Transverse colon (tissue), 4 donors: ENCODE measurements around the gene SF3A2. TPM values are rescaled to one million over a fixed set of nuclear protein-coding genes. Genes with fewer than 3 reads are reported as not detected.
"Not testable (repeated sequence)": the region's sequence is repeated elsewhere in the genome, so short reads cannot be mapped to it uniquely, and the experiment has no call there.

Experiments used
- DNase-seq: peaks from one replicate; pipeline ENCODE4 v3.0.0-alpha.2; 2019
- H3K27ac ChIP-seq, 4 donors: fragments of 200-600 bp; sonication (generic); 2 replicates each; pipeline ENCODE4 v1.5.1; 2016 to 2018; ENCODE audit warnings: inconsistent platforms in 4 of 4
- H3K27me3 ChIP-seq: fragments of 200-600 bp; sonication (generic); 2 replicates; pipeline ENCODE4 v1.5.1; 2017; ENCODE audit warnings: inconsistent platforms
- H3K36me3 ChIP-seq, 4 donors: fragments of 200-600 bp; sonication (generic); 2 replicates each; pipeline ENCODE4 v1.5.1; 2017 to 2019; ENCODE audit warnings: inconsistent platforms in 4 of 4
- H3K4me1 ChIP-seq, 4 donors: fragments of 200-600 bp; sonication (generic); 2 replicates each; pipeline ENCODE4 v1.5.1; 2017 to 2020; ENCODE audit warnings: inconsistent platforms in 4 of 4
- H3K4me3 ChIP-seq, 4 donors: fragments of 200-600 bp; sonication (generic); 1 replicate in 1 of 4; 2 replicates in 3 of 4; pipeline versions ENCODE4 v1.5.1 to v1.6.1; 2017 to 2019; ENCODE audit warnings: inconsistent platforms in 4 of 4
- H3K9me3 ChIP-seq, 2 donors: fragments of 200-600 bp; sonication (generic); 2 replicates each; pipeline ENCODE4 v1.5.1; 2017 to 2019; ENCODE audit warnings: inconsistent platforms in 2 of 2
- EP300 ChIP-seq: sonication (generic); formaldehyde crosslinking; IDR thresholded peaks from one replicate; pipeline ENCODE4 v1.6.1; 2017; ENCODE audit warnings: antibody characterized with exemption, low read depth
- POLR2A ChIP-seq: fragments of 450-650 bp; IDR thresholded peaks from one replicate; pipeline ENCODE4 v1.6.1; 2016; ENCODE audit warnings: antibody characterized with exemption, mild to moderate bottlenecking, moderate library complexity
- POLR2AphosphoS5 ChIP-seq, 3 donors: sonication (generic); formaldehyde crosslinking; IDR thresholded peaks; one replicate each; pipeline ENCODE4 v1.6.1; 2016; ENCODE audit warnings: antibody characterized with exemption in 3 of 3
- WGBS, 2 donors: methylation state at CpG; one replicate each; pipeline ENCODE4 v1.1.5; 2018; ENCODE audit warnings: low coverage in 1 of 2; 5-methylcytosine and 5-hydroxymethylcytosine counted together
- in situ Hi-C, 4 donors: fragments of 200-750 bp; cut with MboI; loops; one replicate each; pipeline versions ENCODE4 v1.15.0 to v1.15.1; 2017; ENCODE audit warnings: low sequenced_read_pairs in 3 of 4, low pct_ligation_motif_present in 1 of 4, low pct_unique_long_range_greater_than_20kb in 1 of 4
- intact Hi-C: fragments of 100-400 bp; cut with DNase I; formaldehyde crosslinking; loops from one replicate; pipeline ENCODE4 v1.15.1; 2023; ENCODE audit warnings: low total_unique reads
- total RNA-seq, 4 donors: library from RNA; depleted of rRNA; stranded (reverse); fragments of >200 nt; gene quantifications; one replicate each; pipeline ENCODE4 v1.1.0, GENCODE V29; 2016
- TF ChIP-seq, protein P1 (sequence below), 5 experiments: fragments of 200-600 bp in 3 of 5; fragments of 450-650 bp in 2 of 5; sonication (generic) in 3 of 5; IDR thresholded peaks; 1 replicate in 2 of 5; 2 replicates in 3 of 5; pipeline ENCODE4 v1.5.1; 2016 to 2017; ENCODE audit warnings: antibody characterized with exemption in 5 of 5, inconsistent platforms in 3 of 5, mild to moderate bottlenecking in 2 of 5, moderate library complexity in 1 of 5

SF3A2 gene
- total RNA-seq, 4 donors from 2014 or later, result 35.8 to 54.6 (median 41.6) TPM

DNA sequence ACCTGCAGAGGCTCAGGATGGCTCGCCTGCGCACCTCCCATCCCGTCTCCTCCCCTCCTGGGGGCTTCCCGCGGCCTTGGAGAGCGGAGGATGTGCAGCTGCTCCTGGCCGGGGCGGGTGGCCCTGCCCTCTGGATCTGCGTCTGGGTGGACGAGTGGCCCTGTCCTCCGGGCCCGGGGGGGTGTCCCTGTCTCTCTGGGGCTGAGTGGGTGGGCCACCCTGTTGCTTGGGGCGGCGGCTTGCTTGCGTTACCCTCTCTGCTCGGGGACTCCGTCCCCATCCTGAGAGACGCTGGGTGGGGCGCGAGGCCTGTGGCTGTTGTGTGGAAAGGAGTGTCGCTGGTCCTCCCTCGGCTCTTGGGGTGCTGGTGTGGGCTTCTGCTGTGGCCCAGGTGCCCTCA, 38.3 kb upstream of the SF3A2 start:
- WGBS, 2 donors, result 90% methylated on average over 22 of the region's 22 CpGs; no CpG with 5 or more reads in 1 of the 2 donors
- in situ Hi-C loops, result no loop called here
- TF ChIP-seq EP300 (no peak), POLR2A (no peak), POLR2AphosphoS5 (IDR thresholded peaks at IDR 0.05) (no peak)
- TF ChIP-seq, protein P1, sequence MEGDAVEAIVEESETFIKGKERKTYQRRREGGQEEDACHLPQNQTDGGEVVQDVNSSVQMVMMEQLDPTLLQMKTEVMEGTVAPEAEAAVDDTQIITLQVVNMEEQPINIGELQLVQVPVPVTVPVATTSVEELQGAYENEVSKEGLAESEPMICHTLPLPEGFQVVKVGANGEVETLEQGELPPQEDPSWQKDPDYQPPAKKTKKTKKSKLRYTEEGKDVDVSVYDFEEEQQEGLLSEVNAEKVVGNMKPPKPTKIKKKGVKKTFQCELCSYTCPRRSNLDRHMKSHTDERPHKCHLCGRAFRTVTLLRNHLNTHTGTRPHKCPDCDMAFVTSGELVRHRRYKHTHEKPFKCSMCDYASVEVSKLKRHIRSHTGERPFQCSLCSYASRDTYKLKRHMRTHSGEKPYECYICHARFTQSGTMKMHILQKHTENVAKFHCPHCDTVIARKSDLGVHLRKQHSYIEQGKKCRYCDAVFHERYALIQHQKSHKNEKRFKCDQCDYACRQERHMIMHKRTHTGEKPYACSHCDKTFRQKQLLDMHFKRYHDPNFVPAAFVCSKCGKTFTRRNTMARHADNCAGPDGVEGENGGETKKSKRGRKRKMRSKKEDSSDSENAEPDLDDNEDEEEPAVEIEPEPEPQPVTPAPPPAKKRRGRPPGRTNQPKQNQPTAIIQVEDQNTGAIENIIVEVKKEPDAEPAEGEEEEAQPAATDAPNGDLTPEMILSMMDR (IDR thresholded peaks at IDR 0.05), result no peak
- H3K27me3 ChIP-seq, result no peaks in the 10 kb centered on the region
- no peak overlapping the region for H3K27ac ChIP-seq
- H3K9me3 ChIP-seq, result no peaks in the 10 kb centered on the region
- H3K4me1 ChIP-seq, result no peaks in the 10 kb centered on the region
- no peak overlapping the region for H3K4me3 ChIP-seq
- intact Hi-C loops, result no loop called here
- no peak for DNase-seq
- peaks cover 0 to 19% (median 4%) of the 10 kb centered on the region in 4 donors for H3K36me3 ChIP-seq

DNA sequence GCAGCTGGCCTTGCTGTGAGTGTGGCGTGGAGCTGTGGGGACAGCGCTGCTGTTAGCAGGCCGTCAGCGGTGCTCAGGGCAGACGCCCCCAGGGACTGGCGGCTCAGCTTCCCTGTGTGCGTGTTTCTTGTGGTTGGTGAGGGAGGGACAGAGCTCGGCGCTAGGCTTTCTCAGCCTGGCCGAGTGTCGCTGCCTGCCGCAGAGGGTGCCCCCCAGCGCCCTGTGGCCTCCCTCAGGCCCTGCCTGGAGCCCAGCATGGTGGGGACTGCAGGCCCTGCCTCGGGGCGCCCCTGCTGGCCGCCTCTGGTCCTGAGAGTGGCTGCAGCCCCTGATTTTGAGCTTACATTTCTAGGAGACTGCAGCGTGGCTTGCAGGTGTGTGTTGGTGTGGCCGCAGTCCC, 37.4 kb upstream of the SF3A2 start:
- in situ Hi-C loops, result no loop called here
- 94% methylated on average over 9 of the region's 18 CpGs; no CpG with 5 or more reads in 1 of the 2 donors for WGBS, 2 donors
- TF ChIP-seq EP300 (no peak), POLR2AphosphoS5 (IDR thresholded peaks at IDR 0.05) (no peak)
- TF ChIP-seq, protein P1 (IDR thresholded peaks at IDR 0.05), result peak in 1 of 5 experiments; percentile 19
- H3K4me1 ChIP-seq, result no peaks in the 10 kb centered on the region
- no peaks in the 10 kb centered on the region for H3K9me3 ChIP-seq
- no peak overlapping the region for H3K27ac ChIP-seq
- H3K4me3 ChIP-seq, result no peak overlapping the region
- no peaks in the 10 kb centered on the region for H3K27me3 ChIP-seq
- H3K36me3 ChIP-seq, result peaks cover 0 to 13% (median 4%) of the 10 kb centered on the region in 4 donors
- intact Hi-C loops, result no loop called here
- no peak for DNase-seq

DNA sequence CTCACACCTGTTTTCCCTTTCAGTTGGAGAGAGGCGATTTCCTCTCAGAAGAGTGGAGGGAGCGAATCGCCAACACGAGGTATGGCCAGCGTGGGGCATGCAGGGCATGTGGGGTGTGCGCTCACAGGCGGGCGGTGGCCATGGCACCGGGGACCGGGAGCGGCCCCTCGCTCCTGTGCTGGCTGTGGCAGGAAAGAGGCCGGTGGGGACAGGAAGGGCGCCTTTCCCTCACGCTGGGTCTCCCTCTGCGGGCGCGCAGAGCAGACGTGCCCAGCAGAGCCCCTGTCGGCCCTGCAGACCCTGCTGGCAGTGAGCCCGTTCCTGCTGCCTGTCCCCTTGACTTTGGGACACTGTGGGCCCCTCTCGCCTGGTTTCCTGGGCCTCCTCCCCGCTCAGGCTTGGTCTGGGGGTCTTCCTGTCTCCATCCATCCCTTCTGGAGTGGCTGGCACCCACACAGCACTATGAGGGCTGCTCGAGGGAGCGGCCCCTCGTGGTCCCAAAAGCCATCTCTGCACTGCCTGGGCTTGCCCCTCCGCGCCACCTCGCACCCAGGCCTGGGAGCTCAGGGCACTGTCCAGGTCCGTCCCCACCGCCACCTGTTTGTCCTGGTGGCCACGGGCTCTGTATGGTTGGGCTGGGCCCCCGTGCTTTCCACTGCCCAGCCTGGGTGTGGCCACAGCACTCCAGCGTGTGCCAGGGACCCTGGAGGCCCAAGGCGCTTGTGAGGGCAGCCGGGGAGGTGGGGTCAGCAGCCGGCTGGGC, 36.6 kb upstream of the SF3A2 start:
- Histone ChIP-seq H3K9me3 (no peaks in the 10 kb centered on the region), H3K36me3 (peaks cover 0 to 7% (median 0%) of the 10 kb centered on the region in 4 donors), H3K27ac (no peak overlapping the region), H3K4me1 (no peaks in the 10 kb centered on the region), H3K4me3 (no peak overlapping the region), H3K27me3 (no peaks in the 10 kb centered on the region)
- DNase-seq, result no peak
- in situ Hi-C loops (no loop called here), intact Hi-C loops (no loop called here)
- no peak for TF ChIP-seq POLR2A
- TF ChIP-seq, protein P1 (IDR thresholded peaks at IDR 0.05), result no peak
- no peak for TF ChIP-seq POLR2AphosphoS5 (IDR thresholded peaks at IDR 0.05)
- no peak for TF ChIP-seq EP300
- 92% methylated on average over 35 of the region's 37 CpGs; no CpG with 5 or more reads in 1 of the 2 donors for WGBS, 2 donors

DNA sequence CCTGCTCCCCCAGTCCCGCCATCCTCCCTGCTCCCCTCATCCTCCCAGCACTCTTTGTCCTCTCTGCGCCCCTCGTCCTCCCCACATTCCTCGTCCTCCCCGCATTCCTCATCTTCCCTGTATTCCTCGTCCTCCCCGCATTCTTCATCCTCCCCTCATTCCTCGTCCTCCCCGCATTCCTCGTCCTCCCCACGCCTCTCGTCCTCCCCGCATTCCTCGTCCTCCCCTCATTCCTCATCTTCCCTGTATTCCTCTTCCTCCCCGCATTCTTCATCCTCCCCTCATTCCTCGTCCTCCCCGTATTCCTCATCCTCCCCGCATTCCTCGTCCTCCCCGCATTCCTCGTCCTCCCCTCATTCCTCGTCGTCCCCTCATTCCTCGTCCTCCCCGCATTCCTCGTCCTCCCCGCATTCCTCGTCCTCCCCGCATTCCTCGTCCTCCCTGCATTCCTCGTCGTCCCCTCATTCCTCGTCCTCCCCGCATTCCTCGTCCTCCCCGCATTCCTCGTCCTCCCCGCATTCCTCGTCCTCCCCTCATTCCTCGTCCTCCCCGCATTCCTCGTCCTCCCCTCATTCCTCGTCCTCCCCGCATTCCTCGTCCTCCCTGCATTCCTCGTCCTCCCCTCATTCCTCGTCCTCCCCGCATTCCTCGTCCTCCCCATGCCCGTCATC, 35.9 kb upstream of the SF3A2 start:
- H3K36me3 ChIP-seq, H3K27ac ChIP-seq, in situ Hi-C loops, H3K4me1 ChIP-seq, intact Hi-C loops, H3K9me3 ChIP-seq, H3K4me3 ChIP-seq, DNase-seq, H3K27me3 ChIP-seq: not testable (repeated sequence)
- WGBS, 2 donors, result 95 to 96% methylated on average over 29 to 49 of the region's 50 CpGs
